ENCODE results near the gene ATP8A2. TPM values are rescaled to one million over a fixed set of nuclear protein-coding genes. Genes with fewer than 3 reads are reported as not detected.

ATP8A2 gene
- total and polyA plus RNA-seq, 10 of the 15 experiments (the other 5 are each of a cell fraction or from before 2014, with no cell fraction given): 0.01 to 0.04 (median 0.04) TPM; not detected in 7

- no peak for FAIRE-seq
- DNase-seq (ENCODE audit: low read depth, low spot score): no peak
- no peak for TF ChIP-seq SIX5 (IDR thresholded peaks at IDR 0.05; ENCODE audit: low read depth, low read length, severe bottlenecking)
- no peak for TF ChIP-seq HDGF (IDR thresholded peaks at IDR 0.05)
- TF ChIP-seq SP1 (IDR thresholded peaks at IDR 0.05; ENCODE audit: low read depth, low read length): no peak
- TF ChIP-seq HDAC2 (IDR thresholded peaks at IDR 0.05): no peak
- TF ChIP-seq LARP7 (IDR thresholded peaks at IDR 0.05): no peak
- no peak for TF ChIP-seq TCF7 (IDR thresholded peaks at IDR 0.05; ENCODE audit: borderline replicate concordance)
- no peak for TF ChIP-seq CHD2 (IDR thresholded peaks at IDR 0.05; ENCODE audit: borderline replicate concordance, low read depth, low read length)
- no peak for TF ChIP-seq NBN (IDR thresholded peaks at IDR 0.05)
- no peak for TF ChIP-seq IRF5 (IDR thresholded peaks at IDR 0.05; ENCODE audit: borderline replicate concordance)
- TF ChIP-seq IKZF1 (conservative IDR thresholded peaks at IDR 0.05): no peak
- no peak for TF ChIP-seq MAX (IDR thresholded peaks at IDR 0.05; ENCODE audit: low read depth, low read length)
- no peak for TF ChIP-seq NR2C1 (IDR thresholded peaks at IDR 0.05)
- H3K9ac ChIP-seq (ENCODE audit: control insufficient read depth, insufficient read depth, low read length): no peak overlapping the region
- H3K4me1 ChIP-seq (ENCODE audit: control insufficient read depth, insufficient read depth, low read length): no peaks in the 10 kb centered on the region
- no peak overlapping the region for H3K4me3 ChIP-seq
- no peak overlapping the region for H3K27ac ChIP-seq (ENCODE audit: control insufficient read depth, insufficient read depth)
- BruUV-seq (replicated peaks): no TSS peak
- H3K79me2 ChIP-seq (ENCODE audit: control insufficient read depth, insufficient read depth, low read length): no peaks in the 10 kb centered on the region
- H4K20me1 ChIP-seq (ENCODE audit: control insufficient read depth, insufficient read depth): no peaks in the 10 kb centered on the region
- CTCF ChIA-PET: no interaction called here
- RAD21 ChIA-PET (ENCODE audit: unreplicated experiment): no interaction called here
- H3K9me3 ChIP-seq (replicated peaks; ENCODE audit: control insufficient read depth, insufficient read depth, low read length): no peaks in the 10 kb centered on the region
- H2AFZ ChIP-seq (ENCODE audit: control insufficient read depth, low read depth, low read length): no peak overlapping the region
- H3K36me3 ChIP-seq (ENCODE audit: control insufficient read depth in 2 of 2, insufficient read depth in 2 of 2, low read length in 1 of 2): no peaks in the 10 kb centered on the region
- POLR2A ChIA-PET: no interaction called here
- ATAC-seq: no peak
- H3K27me3 ChIP-seq (replicated peaks in 1 of 2; ENCODE audit: control insufficient read depth in 2 of 2, insufficient read depth in 2 of 2, low read length in 1 of 2): no peaks in the 10 kb centered on the region
- 24% methylated on average over 4 of the region's 4 CpGs for WGBS (ENCODE audit: insufficient coverage, insufficient replicate concordance, low lambda C conversion rate, missing lambda C conversion rate)
- SMC1A ChIA-PET (ENCODE audit: uncharacterized antibody, unreplicated experiment): no interaction called here
- H3K4me2 ChIP-seq (ENCODE audit: control insufficient read depth, insufficient read depth): no peak overlapping the region
- in situ Hi-C loops (cut with MboI): no loop called here
- intact Hi-C loops (cut with micrococcal nuclease; ENCODE audit: unreplicated experiment): no loop called here
Measured at GRCh38 chr13:25743421-25743820, 371.6 kb downstream of the ATP8A2 start.

Measured in GM12878 (cell line).